ENCODE data around the gene ARFGAP3. TPM values are rescaled to one million over a fixed set of nuclear protein-coding genes. Genes with fewer than 3 reads are reported as not detected.

Gene ARFGAP3
- total RNA-seq, 1 donor from 2014 or later: 58.4 TPM

- peak; percentile 45 to 72 for DNase-seq (ENCODE audit: low read depth in 2 of 2)
These were observed 36.9 kb downstream of the ARFGAP3 start for GRCh38 chr22:42820045-42820763.

DNA sequence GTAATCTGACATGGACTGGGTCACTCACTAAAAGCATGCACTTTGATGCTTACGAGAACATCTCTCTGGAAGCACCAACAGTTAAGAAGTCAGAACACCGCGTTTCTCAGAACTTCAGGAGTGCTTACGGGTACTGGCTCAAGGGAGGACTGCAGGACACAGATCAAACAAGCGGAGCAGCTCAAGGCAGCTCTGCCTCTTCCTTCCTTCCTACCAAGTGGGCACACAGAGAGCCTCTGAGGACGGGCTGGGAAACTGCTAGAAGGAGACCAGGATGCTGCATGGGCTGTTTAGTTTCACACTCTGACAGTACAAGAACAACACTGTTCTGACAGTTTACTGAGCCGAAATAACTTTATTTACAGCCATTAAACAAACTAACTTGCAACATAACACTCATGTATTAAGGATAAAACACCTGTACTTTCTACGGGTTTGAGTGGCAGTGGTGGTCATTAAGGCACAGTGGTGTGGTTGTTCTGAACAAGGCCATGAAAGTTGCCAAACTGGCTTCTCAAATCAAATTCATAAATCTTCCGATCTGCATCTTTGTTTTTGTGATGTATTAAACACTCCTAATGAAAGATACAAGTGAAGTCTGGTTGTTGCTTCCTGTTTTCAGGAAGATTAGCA, 37.5 kb downstream of the ARFGAP3 start:
- DNase-seq (ENCODE audit: low read depth in 2 of 2): no peak

DNA sequence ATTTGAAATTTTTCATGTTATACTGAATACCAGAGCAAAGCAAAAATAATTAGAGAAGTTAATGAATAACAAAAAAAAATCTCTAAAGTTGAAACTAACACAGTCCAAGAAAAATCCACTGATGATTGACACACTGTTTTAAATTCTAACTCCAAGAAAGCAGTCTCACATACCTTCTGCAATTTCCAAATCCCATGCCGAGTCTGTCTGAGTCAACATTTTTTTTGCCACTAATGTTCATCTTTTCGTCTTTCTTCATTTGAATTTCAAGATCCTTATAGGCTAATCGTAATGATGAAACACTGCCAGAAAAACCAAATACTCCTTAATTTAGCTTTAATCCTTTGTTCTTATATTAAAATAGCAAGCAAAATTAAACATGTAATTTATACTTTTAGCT, 39.5 kb downstream of the ARFGAP3 start:
- DNase-seq (ENCODE audit: low read depth in 2 of 2): no peak

DNA sequence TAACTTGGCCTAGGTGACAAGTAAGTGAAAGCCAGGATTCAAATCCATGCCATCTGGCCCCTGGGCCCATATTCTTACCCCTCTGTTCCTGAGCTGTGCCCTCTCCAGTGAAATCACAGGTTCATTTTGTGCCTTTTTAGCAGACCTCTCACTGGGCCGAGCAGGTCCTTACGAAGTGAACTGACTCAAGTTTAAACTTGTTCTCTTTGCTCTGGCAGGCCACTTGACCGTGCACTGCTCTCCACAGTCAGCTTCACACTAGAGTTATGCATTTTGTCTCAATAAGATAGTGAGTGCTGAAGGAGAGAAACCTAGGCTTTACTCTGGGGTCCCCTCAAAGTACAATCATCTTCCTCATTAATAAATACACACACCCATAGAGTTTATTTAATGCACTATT, 40.7 kb downstream of the ARFGAP3 start:
- no peak for DNase-seq (ENCODE audit: low read depth in 2 of 2)

DNA sequence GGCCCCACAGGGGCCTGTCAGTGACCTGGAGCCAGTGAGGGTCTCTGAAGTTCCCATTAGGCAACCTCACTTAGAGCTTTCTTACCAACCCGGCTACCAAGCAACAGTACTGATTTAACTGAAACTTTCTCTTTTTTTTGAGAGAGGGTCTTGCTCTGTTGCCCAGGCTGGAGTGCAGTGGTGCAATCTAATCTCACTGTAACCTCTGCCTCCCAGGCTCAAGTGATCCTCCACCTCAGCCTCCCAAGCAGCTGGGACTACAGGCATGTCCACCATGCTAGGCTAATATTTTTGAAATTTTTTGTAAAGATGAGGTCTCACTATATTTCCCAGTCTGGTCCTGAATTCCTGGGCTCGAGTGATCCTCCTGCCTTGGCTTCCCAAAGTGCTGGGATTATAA, 42.5 kb downstream of the ARFGAP3 start:
- DNase-seq (ENCODE audit: low read depth in 2 of 2): no peak

DNA sequence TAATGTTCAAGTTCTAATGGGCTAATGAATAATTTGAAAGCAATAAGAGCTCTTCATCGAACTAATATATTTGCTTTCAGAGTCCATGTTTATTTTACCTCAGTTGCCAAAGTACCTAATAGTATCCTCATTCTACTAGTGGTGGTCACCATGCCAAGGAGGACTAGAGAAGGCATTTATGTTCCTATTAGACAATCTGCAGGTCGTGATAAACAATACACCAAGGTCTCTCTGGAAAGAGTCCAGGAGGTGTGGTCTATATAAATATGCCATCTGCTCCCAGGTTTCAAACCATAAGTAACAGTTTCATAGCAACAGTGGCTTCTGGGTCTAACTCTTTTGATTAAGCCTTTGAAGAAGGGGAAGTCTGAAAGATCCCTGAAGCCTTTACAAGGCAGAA, 42.9 kb downstream of the ARFGAP3 start:
- peak; percentile 56 to 83 for DNase-seq (ENCODE audit: low read depth in 2 of 2)

DNA sequence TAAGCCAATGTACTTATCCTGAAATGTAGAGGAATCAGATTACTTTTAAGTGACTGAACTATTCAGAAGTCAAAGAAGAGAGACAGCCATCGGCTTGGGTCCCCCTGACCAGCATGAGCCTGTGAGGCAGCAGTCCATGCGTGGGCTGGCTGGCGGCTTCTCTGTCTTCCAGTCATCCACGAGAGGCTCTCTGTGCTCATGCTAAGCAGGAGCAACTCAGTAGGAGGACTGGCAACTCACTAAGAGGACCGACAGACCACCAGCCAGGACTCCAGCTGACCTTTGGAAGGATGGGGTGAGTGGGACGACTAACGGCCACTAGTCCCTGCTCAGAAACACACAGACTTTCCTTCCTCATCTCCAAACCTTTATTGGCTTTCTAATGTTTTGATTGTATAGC, 43.6 kb downstream of the ARFGAP3 start:
- DNase-seq (ENCODE audit: low read depth in 2 of 2): no peak

DNA sequence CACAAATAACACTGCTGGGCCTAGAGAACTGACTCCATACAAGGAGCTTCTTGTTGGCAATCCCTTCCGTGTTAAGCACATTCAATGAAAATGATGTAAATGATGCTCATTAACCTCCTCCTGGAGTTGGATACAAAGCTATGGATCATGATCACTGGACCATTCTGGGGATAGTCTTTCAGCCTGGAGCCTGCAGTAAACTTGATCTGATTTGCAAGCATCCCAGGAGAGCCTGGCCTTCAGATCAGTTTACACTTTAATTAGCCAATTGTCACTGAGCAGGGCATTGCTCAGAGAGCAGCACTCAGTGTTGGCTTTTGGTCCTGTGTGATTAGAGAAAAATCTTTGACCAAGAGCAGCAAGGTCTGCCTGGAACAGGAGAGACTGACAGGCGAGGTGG, 45.6 kb downstream of the ARFGAP3 start:
- no peak for DNase-seq (ENCODE audit: low read depth in 2 of 2)

- no peak for DNase-seq (ENCODE audit: low read depth in 2 of 2)
These were observed 48.6 kb downstream of the ARFGAP3 start for GRCh38 chr22:42808521-42808920.

DNA sequence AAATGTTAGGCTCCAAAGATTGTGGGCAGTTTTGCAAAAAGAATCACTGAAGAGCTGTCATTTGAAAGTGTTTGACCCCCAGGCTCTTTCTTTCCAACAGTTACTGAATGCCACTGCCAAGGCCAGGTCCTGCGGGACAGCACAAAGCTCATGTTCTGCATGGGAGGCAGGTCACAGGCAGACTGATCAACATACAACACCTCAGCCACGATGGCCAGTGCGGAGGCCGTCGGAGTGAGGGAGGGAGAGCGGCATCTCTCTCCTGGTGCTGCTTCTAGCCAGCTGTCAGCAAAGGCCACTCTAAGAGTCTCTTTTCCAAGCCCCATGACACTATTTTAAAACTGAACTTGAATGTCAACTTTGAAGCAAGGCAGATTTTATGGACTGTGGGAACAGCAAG, 49.9 kb downstream of the ARFGAP3 start:
- no peak for DNase-seq (ENCODE audit: low read depth in 2 of 2)

DNA sequence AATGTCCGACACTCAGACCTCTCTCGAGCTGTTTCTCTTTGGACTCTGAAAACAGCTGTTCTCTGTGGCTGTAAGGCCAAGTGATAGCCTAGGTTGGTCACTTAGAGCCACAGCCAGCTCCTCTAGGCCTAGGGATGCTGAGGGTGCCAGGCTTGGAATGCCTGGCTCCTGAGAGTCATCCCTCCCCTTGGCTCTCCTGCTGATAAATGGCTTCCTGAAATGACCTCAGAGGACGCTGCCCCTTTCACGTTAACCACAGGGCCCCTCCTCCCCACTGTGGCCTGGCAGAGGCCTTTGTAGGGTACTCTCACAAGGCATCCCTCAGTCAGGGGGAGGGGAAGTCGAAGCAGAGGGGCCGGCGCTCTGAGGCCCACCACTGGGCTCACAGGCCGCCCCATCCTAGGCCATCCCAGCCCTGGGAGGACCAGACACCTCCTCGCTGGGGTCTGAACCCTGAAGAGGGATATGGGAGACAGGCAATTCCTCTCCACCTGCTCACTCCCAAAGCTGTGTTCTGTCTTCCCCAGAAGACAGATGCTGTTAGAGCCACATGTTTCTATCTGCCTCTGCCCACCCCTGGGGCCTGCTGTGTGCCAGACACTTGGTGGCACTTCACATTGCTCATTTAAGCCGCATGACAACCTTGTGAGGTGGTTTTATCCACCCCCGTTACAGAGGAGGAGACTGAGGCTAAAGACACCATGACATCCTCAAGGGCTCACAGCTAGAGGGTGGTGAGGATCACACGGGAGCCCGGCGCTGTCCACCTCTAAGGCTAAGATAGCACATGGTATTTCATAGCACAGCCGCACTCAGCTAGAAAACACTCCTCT, 50.9 kb downstream of the ARFGAP3 start:
- DNase-seq (ENCODE audit: low read depth in 2 of 2): peak in 1 of 2 donors; percentile 52

- DNase-seq (ENCODE audit: low read depth in 2 of 2): peak; percentile 76 to 85
These were observed 51.8 kb downstream of the ARFGAP3 start for GRCh38 chr22:42805016-42805997.

- DNase-seq (ENCODE audit: low read depth in 2 of 2): no peak
These were observed 53.7 kb downstream of the ARFGAP3 start for GRCh38 chr22:42803389-42803788.

DNA sequence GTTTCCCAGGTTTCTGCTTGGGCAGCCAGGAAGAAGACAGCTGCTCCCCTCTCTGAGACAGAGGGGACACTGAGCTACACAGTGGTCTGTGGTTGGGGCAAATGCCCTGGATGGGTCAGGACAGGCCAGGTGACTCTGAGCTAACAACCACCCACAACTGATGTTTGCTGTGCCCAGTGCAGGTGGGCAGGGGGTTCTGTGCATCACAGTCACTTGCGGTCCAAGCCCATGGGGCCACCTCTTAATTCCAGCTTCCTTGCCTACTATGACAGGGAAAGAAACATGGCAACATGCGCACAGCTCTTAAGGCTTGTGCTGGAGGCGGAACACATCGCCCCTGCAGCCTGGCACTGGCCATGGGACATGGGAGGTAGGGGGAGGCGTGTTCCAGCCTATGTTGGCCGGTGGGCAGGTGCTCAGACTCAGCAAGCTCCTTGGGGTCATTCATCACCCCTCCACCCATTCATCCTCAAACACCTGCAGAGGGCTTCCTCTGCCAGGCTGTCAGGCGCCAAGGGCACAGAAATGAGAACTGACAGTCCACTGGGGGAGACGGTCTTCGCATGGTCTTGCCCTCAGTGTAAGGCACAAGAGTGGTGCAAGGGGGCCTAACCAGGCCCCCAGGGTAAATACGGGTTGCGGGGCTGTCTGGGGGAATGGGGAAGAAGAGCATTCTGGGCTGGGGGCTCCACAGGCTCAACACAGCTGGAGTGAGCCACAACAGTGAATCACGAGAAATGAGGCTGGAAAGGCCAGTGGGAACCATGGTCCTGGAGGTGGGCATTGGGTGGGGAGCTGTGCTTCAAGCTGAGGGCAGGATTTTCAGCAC, 55.6 kb downstream of the ARFGAP3 start:
- no peak for DNase-seq (ENCODE audit: low read depth in 2 of 2)

- peak; percentile 61 to 75 for DNase-seq (ENCODE audit: low read depth in 2 of 2)
These were observed 56.4 kb downstream of the ARFGAP3 start for GRCh38 chr22:42800451-42801251.

DNA sequence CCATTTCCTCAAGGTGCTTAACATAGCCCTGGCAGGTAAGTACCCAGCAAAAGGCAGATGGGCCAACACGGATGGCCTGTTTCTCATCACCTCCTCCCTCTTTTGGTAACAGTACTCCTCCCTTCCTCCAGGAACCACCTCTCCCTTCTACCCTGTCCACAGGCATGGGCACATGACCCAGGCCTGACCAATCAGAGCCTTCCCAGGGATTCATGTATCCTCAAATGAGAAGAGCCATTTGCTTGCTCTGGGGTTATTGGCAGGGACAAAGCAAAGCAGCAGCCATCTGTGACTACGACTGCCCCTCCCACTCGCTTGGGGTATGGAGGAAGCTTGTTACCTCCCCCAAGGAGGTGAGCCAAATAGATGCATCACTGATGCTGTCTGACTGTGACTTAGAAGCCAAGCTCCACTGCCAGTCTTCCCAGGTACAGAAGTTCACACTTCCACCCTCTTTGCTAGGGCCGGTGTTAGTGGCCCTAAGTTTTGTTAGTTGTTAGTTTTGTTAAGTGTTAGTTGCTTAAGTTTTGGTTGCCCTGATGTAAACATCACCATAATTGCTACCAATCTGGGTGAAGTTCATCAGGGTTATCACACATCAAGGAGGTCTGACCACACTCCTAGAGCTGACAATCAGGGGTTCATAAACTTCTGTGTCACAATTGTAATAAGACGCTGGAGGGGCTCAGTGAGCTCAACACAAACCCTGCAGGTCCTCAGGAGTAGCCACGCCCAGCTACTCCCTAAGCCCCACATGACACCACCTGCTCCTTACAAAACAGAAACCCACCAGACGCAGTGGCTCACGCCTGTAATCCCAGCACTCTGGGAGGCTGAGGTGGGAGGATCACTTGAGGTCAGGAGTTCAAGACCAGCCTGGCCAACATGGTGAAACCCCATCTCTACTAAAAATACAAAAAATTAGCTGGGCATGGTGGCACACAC, 57.3 kb downstream of the ARFGAP3 start:
- DNase-seq (ENCODE audit: low read depth in 2 of 2): no peak

DNA sequence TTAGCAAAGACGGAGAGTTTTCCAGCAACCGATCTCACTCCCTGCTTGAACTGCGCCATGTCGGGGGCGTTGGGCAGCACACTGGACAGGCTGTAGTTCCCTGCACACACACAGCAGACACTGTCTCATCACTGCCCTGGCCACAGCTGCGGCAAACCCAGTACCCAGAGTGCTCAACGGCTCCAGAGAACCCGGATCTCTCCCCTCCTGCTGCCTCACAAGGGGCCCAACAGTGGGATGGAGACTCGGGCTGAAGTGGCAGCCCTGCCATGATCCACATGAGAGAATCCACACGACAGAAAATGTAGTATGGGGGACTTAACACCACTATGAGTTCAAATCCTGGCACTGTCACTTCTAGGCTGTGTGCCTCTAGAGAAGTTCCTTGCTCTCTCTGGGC, 58.0 kb downstream of the ARFGAP3 start:
- no peak for DNase-seq (ENCODE audit: low read depth in 2 of 2)

- DNase-seq (ENCODE audit: low read depth in 2 of 2): peak; percentile 78 to 90
These were observed 60.1 kb downstream of the ARFGAP3 start for GRCh38 chr22:42797011-42797410.
